Stomach smooth muscle (tissue), 2 donors: ENCODE measurements around the gene ATP6V0D1.

Experiments used
- H3K27ac ChIP-seq: one replicate; pipeline ENCODE4 v1.7.0; 2013; ENCODE audit warnings: mild to moderate bottlenecking, low read length, inconsistent platforms
- H3K27me3 ChIP-seq, 2 donors: one replicate each; pipeline ENCODE4 v1.7.0; 2013; ENCODE audit warnings: low read length in 2 of 2; ENCODE audit not compliant: insufficient read depth in 2 of 2, control insufficient read depth in 1 of 2
- H3K36me3 ChIP-seq, 2 donors: one replicate each; pipeline ENCODE4 v1.7.0; 2013; ENCODE audit warnings: low read length in 2 of 2; ENCODE audit not compliant: control insufficient read depth in 2 of 2, insufficient read depth in 2 of 2
- H3K4me1 ChIP-seq: one replicate; pipeline ENCODE4 v1.7.0; 2013; ENCODE audit warnings: low read length; ENCODE audit not compliant: control insufficient read depth, insufficient read depth
- H3K4me3 ChIP-seq, 2 donors: one replicate each; pipeline ENCODE4 v1.7.0; 2013; ENCODE audit warnings: low read length in 2 of 2
- H3K9ac ChIP-seq, 2 donors: one replicate each; pipeline ENCODE4 v1.7.0; 2013; ENCODE audit warnings: low read length in 2 of 2, mild to moderate bottlenecking in 1 of 2
- H3K9me3 ChIP-seq, 2 donors: one replicate each; pipeline ENCODE4 v1.7.0; 2013; ENCODE audit warnings: low read length in 2 of 2; ENCODE audit not compliant: control insufficient read depth in 2 of 2
- donor health status: healthy.
- donor health status: Pancreatic carcinoma.

ATP6V0D1 gene

GRCh38 chr16:67480833-67481560 is at the start of gene ATP6V0D1:
ATP6V0D1 (minus strand) TSS chr16:67481157; CDS start chr16:67481086, 71 bp downstream.
- Histone ChIP-seq H3K4me1 (peaks cover 43% of the 10 kb centered on the region), H3K27ac (peak within 1 kb of the TSS; percentile 97), H3K27me3 (no peaks in the 10 kb centered on the region), H3K36me3 (peaks cover 3 to 6% of the 10 kb centered on the region in 2 donors), H3K9me3 (no peaks in the 10 kb centered on the region), H3K9ac (peak within 1 kb of the TSS; percentile 86 to 97), H3K4me3 (peak within 1 kb of the TSS; percentile 97 to 98)

GRCh38 chr16:67530013-67530939 is 49.3 kb upstream of the ATP6V0D1 start:
- peak overlapping the region; percentile 85 for H3K27ac ChIP-seq
- no peaks in the 10 kb centered on the region for H3K36me3 ChIP-seq
- peak overlapping the region; percentile 57 to 95 for H3K9ac ChIP-seq
- H3K4me1 ChIP-seq: peaks cover 43% of the 10 kb centered on the region
- H3K27me3 ChIP-seq: no peaks in the 10 kb centered on the region
- H3K4me3 ChIP-seq: peak overlapping the region; percentile 83 to 91
- no peaks in the 10 kb centered on the region for H3K9me3 ChIP-seq

GRCh38 chr16:67529582-67530012 is 48.6 kb upstream of the ATP6V0D1 start:
- H3K27me3 ChIP-seq: no peaks in the 10 kb centered on the region
- no peaks in the 10 kb centered on the region for H3K36me3 ChIP-seq
- H3K27ac ChIP-seq: peak overlapping the region; percentile 85
- peak overlapping the region; percentile 57 to 95 for H3K9ac ChIP-seq
- peak overlapping the region; percentile 83 to 91 for H3K4me3 ChIP-seq
- peaks cover 43% of the 10 kb centered on the region for H3K4me1 ChIP-seq
- no peaks in the 10 kb centered on the region for H3K9me3 ChIP-seq

GRCh38 chr16:67528870-67529581 is 48.1 kb upstream of the ATP6V0D1 start:
- H3K27me3 ChIP-seq: no peaks in the 10 kb centered on the region
- H3K36me3 ChIP-seq: no peaks in the 10 kb centered on the region
- H3K27ac ChIP-seq: peak overlapping the region; percentile 85
- H3K9me3 ChIP-seq: no peaks in the 10 kb centered on the region
- H3K4me1 ChIP-seq: peaks cover 43% of the 10 kb centered on the region
- peak overlapping the region; percentile 57 to 95 for H3K9ac ChIP-seq
- H3K4me3 ChIP-seq: peak overlapping the region; percentile 83 to 91

GRCh38 chr16:67528222-67528869 is 47.4 kb upstream of the ATP6V0D1 start, which contains the start of gene RIPOR1:
RIPOR1 (plus strand) TSS chr16:67528829; CDS start chr16:67538447, 9,618 bp downstream.
- Histone ChIP-seq H3K4me1 (peaks cover 40% of the 10 kb centered on the region), H3K36me3 (no peaks in the 10 kb centered on the region), H3K27me3 (no peaks in the 10 kb centered on the region), H3K9me3 (no peaks in the 10 kb centered on the region), H3K4me3 (peak within 1 kb of the TSS; percentile 83 to 91), H3K27ac (peak within 1 kb of the TSS; percentile 85), H3K9ac (peak within 1 kb of the TSS; percentile 57 to 95)

- no peak overlapping the region for H3K9ac ChIP-seq
- H3K36me3 ChIP-seq: no peaks in the 10 kb centered on the region
- no peak overlapping the region for H3K4me3 ChIP-seq
- no peaks in the 10 kb centered on the region for H3K9me3 ChIP-seq
- peaks cover 34% of the 10 kb centered on the region for H3K4me1 ChIP-seq
- H3K27ac ChIP-seq: no peak overlapping the region
- no peaks in the 10 kb centered on the region for H3K27me3 ChIP-seq
Measured at GRCh38 chr16:67526149-67526791, 45.3 kb upstream of the ATP6V0D1 start.

GRCh38 chr16:67525176-67525860 is 44.4 kb upstream of the ATP6V0D1 start:
- Histone ChIP-seq H3K9ac (no peak overlapping the region), H3K4me1 (peaks cover 25% of the 10 kb centered on the region), H3K27me3 (no peaks in the 10 kb centered on the region), H3K27ac (no peak overlapping the region), H3K36me3 (no peaks in the 10 kb centered on the region), H3K9me3 (no peaks in the 10 kb centered on the region), H3K4me3 (no peak overlapping the region)

GRCh38 chr16:67521095-67521804 is 40.3 kb upstream of the ATP6V0D1 start:
- no peaks in the 10 kb centered on the region for H3K9me3 ChIP-seq
- no peaks in the 10 kb centered on the region for H3K36me3 ChIP-seq
- H3K27ac ChIP-seq: peak overlapping the region; percentile 97
- H3K4me3 ChIP-seq: peak overlapping the region; percentile 77 to 80
- no peaks in the 10 kb centered on the region for H3K27me3 ChIP-seq
- peaks cover 7% of the 10 kb centered on the region for H3K4me1 ChIP-seq
- peak overlapping the region; percentile 72 to 89 for H3K9ac ChIP-seq

GRCh38 chr16:67519242-67519641 is 38.3 kb upstream of the ATP6V0D1 start:
- Histone ChIP-seq H3K4me1 (peaks cover 7% of the 10 kb centered on the region), H3K9me3 (no peaks in the 10 kb centered on the region), H3K27me3 (no peaks in the 10 kb centered on the region), H3K36me3 (no peaks in the 10 kb centered on the region), H3K9ac (no peak overlapping the region), H3K4me3 (no peak overlapping the region), H3K27ac (no peak overlapping the region)
